CD14-positive monocyte (primary cell): ENCODE measurements around the gene TMEM101. TPM values are rescaled to one million over a fixed set of nuclear protein-coding genes. Genes with fewer than 3 reads are reported as not detected.

Experiments used
- DNase-seq, 3 donors: peaks; one replicate each; pipeline ENCODE4 v3.0.0-alpha.2; 2011 to 2022
- H2AFZ ChIP-seq: 2 replicates; pipeline ENCODE4 v1.6.0; 2012; ENCODE audit warnings: mild to moderate bottlenecking, low read depth, low read length, inconsistent platforms; ENCODE audit not compliant: insufficient read depth, poor library complexity, severe bottlenecking
- H3K27ac ChIP-seq, 2 donors: 1 replicate in 1 of 2; 2 replicates in 1 of 2; pipeline ENCODE4 v1.5.1; 2012 to 2013; ENCODE audit warnings: low read length in 2 of 2, control low read depth in 1 of 2, inconsistent platforms in 1 of 2, low read depth in 1 of 2, mild to moderate bottlenecking in 1 of 2
- H3K27me3 ChIP-seq, 2 donors: one replicate each; pipeline versions ENCODE4 v1.6.0 to v1.6.1; 2011 to 2013; ENCODE audit warnings: low read length in 2 of 2; ENCODE audit not compliant: control insufficient read depth in 2 of 2, insufficient read depth in 2 of 2
- H3K36me3 ChIP-seq, 2 donors: replicated peaks in 1 of 2; 1 replicate in 1 of 2; 2 replicates in 1 of 2; pipeline versions ENCODE4 v1.5.1 to v1.6.1; 2012 to 2013; ENCODE audit warnings: low read length in 2 of 2, control low read depth in 1 of 2, inconsistent platforms in 1 of 2, mild to moderate bottlenecking in 1 of 2; ENCODE audit not compliant: insufficient read depth in 2 of 2, control insufficient read depth in 1 of 2
- H3K4me1 ChIP-seq, 2 donors: 1 replicate in 1 of 2; 2 replicates in 1 of 2; pipeline versions ENCODE4 v1.5.1 to v1.6.1; 2012 to 2013; ENCODE audit warnings: low read length in 2 of 2, control low read depth in 1 of 2, inconsistent platforms in 1 of 2, mild to moderate bottlenecking in 1 of 2, moderate library complexity in 1 of 2; ENCODE audit not compliant: insufficient read depth in 2 of 2, control insufficient read depth in 1 of 2
- H3K4me2 ChIP-seq: replicated peaks from 2 replicates; pipeline ENCODE3; 2012; ENCODE audit warnings: low read length, moderate library complexity, mild to moderate bottlenecking; ENCODE audit not compliant: poor library complexity, severe bottlenecking; ENCODE audit errors: extremely low read depth
- H3K4me3 ChIP-seq, 3 experiments: fragments of 200-600 bp in 1 of 3; sonication (generic) in 1 of 3; replicated peaks in 1 of 3; 1 replicate in 2 of 3; 2 replicates in 1 of 3; pipeline ENCODE4 v1.5.1; 2011 to 2013; ENCODE audit warnings: low read length in 3 of 3, mild to moderate bottlenecking in 3 of 3, control low read depth in 2 of 3, low read depth in 2 of 3, inconsistent platforms in 1 of 3, moderate library complexity in 1 of 3
- H3K79me2 ChIP-seq: 2 replicates; pipeline ENCODE4 v1.6.0; 2012; ENCODE audit warnings: mild to moderate bottlenecking, control low read depth, inconsistent platforms, low read length, moderate library complexity; ENCODE audit not compliant: insufficient read depth
- H3K9ac ChIP-seq: 2 replicates; pipeline ENCODE4 v1.6.0; 2017; ENCODE audit warnings: low read length, mild to moderate bottlenecking; ENCODE audit not compliant: insufficient read depth, poor library complexity, severe bottlenecking
- H3K9me3 ChIP-seq, 2 donors: replicated peaks in 1 of 2; 1 replicate in 1 of 2; 2 replicates in 1 of 2; pipeline versions ENCODE4 v1.5.1 to v1.6.1; 2012 to 2013; ENCODE audit warnings: low read length in 2 of 2, control low read depth in 1 of 2; ENCODE audit not compliant: control insufficient read depth in 1 of 2, insufficient read depth in 1 of 2
- H4K20me1 ChIP-seq: 2 replicates; pipeline ENCODE4 v1.6.0; 2012; ENCODE audit warnings: mild to moderate bottlenecking, low read length, control low read depth, moderate library complexity; ENCODE audit not compliant: insufficient read depth
- H3K27ac Mint-ChIP-seq, 7 donors: one replicate each; pipeline ENCODE4 v1.8.0; 2020; ENCODE audit warnings: mild to moderate bottlenecking in 7 of 7, mixed read lengths in 7 of 7, moderate library complexity in 6 of 7, inconsistent platforms in 2 of 7
- H3K27me3 Mint-ChIP-seq, 3 donors: one replicate each; pipeline ENCODE4 v1.8.0; 2021 to 2022; ENCODE audit warnings: low read depth in 3 of 3, mild to moderate bottlenecking in 3 of 3, mixed read lengths in 3 of 3, moderate library complexity in 3 of 3, inconsistent platforms in 1 of 3
- H3K36me3 Mint-ChIP-seq, 2 donors: one replicate each; pipeline ENCODE4 v1.8.0; 2020; ENCODE audit warnings: mixed read lengths in 2 of 2, inconsistent platforms in 1 of 2, mild to moderate bottlenecking in 1 of 2
- H3K4me1 Mint-ChIP-seq: one replicate; pipeline ENCODE4 v1.8.0; 2020; ENCODE audit warnings: mild to moderate bottlenecking, mixed read lengths
- H3K4me3 Mint-ChIP-seq, 2 donors: one replicate each; pipeline ENCODE4 v1.8.0; 2020; ENCODE audit warnings: mild to moderate bottlenecking in 2 of 2, mixed read lengths in 2 of 2, moderate library complexity in 1 of 2
- H3K9me3 Mint-ChIP-seq, 7 donors: one replicate each; pipeline ENCODE4 v1.8.0; 2020 to 2022; ENCODE audit warnings: mixed read lengths in 7 of 7, mild to moderate bottlenecking in 6 of 7, moderate library complexity in 6 of 7, inconsistent platforms in 2 of 7
- WGBS: methylation state at CpG from one replicate; pipeline ENCODE4 v1.1.5; 2013; ENCODE audit warnings: missing lambda C conversion rate; ENCODE audit not compliant: insufficient coverage; 5-methylcytosine and 5-hydroxymethylcytosine counted together
- intact Hi-C, 2 donors: fragments of 100-400 bp; cut with micrococcal nuclease; formaldehyde crosslinking; loops; one replicate each; pipeline versions ENCODE4 v1.15.0 to v1.15.1; 2023
- polyA plus RNA-seq, 3 donors: library from polyadenylated mRNA; depleted of rRNA in 1 of 3; unstranded in 2 of 3; stranded (reverse) in 1 of 3; fragments of 300-500 nt in 2 of 3; fragments of >200 nt in 1 of 3; fragmentation: Illumina TruSeq in 2 of 3; gene quantifications; 1 replicate in 2 of 3; 2 replicates in 1 of 3; pipeline ENCODE4 v1.2.3, GENCODE V29; 2012 to 2021
- TF ChIP-seq, protein P1 (sequence below): fragments of 200-600 bp; IDR thresholded peaks from one replicate; pipeline ENCODE4 v1.8.0; 2022; ENCODE audit warnings: antibody characterized with exemption, mild to moderate bottlenecking

Gene TMEM101
- polyA plus RNA-seq, 3 donors: 17.3 to 41.4 (median 33.6) TPM

DNA sequence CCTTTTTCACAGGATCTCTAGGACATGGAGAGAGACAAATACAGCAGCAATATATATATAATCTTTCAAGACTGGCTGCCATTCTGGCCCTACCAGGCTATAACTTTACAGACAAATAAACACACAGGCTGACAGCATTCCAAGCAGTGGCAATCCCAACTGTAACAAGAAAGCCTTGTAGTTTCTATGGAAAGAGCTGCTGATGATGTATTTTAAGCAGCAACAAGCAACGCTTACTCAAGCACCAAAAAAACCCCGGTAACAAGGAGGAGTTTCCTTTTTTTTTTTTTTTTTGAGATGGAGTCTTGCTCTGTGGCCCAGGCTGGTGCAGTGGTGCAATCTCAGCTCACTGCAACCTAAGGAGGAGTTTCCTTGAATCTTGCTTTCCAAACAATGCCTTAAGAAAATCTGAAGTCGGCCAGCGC is 28.5 kb upstream of the TMEM101 start:
- peaks cover 53% of the 10 kb centered on the region for H3K79me2 ChIP-seq
- peaks cover 23 to 39% of the 10 kb centered on the region in 2 donors for H3K36me3 Mint-ChIP-seq
- H3K9me3 ChIP-seq: no peaks in the 10 kb centered on the region
- peak overlapping the region; percentile 61 to 84 for H3K27ac ChIP-seq
- peaks cover 2 to 9% (median 4%) of the 10 kb centered on the region in 7 donors for H3K9me3 Mint-ChIP-seq
- peaks cover 29 to 40% of the 10 kb centered on the region in 2 donors for H3K4me1 ChIP-seq
- H3K27me3 ChIP-seq: no peaks in the 10 kb centered on the region
- H3K36me3 ChIP-seq: peaks cover 27 to 35% of the 10 kb centered on the region in 2 donors
- peaks cover 46% of the 10 kb centered on the region for H4K20me1 ChIP-seq
- no CpG with 5 or more reads among the region's 4 CpGs for WGBS
- H3K4me3 ChIP-seq: peak overlapping the region in 1 of 3 experiments; percentile 38
- peaks cover 0 to 2% (median 0%) of the 10 kb centered on the region in 3 donors for H3K27me3 Mint-ChIP-seq
- no peak overlapping the region for H2AFZ ChIP-seq
- H3K4me3 Mint-ChIP-seq: peak overlapping the region in 1 of 2 donors; percentile 80
- intact Hi-C loops: loop anchor here (5.0 kb wide), 2 partner anchors 36 to 101 kb away; partner anchors contain the start of gene PPY (in 1 of the 2)
- peaks cover 37% of the 10 kb centered on the region for H3K4me1 Mint-ChIP-seq
- DNase-seq: peak; percentile 53 to 80 (median 57)
- peak overlapping the region; percentile 53 for H3K4me2 ChIP-seq
- peak overlapping the region; percentile 86 to 96 (median 92) for H3K27ac Mint-ChIP-seq
- TF ChIP-seq, protein P1, sequence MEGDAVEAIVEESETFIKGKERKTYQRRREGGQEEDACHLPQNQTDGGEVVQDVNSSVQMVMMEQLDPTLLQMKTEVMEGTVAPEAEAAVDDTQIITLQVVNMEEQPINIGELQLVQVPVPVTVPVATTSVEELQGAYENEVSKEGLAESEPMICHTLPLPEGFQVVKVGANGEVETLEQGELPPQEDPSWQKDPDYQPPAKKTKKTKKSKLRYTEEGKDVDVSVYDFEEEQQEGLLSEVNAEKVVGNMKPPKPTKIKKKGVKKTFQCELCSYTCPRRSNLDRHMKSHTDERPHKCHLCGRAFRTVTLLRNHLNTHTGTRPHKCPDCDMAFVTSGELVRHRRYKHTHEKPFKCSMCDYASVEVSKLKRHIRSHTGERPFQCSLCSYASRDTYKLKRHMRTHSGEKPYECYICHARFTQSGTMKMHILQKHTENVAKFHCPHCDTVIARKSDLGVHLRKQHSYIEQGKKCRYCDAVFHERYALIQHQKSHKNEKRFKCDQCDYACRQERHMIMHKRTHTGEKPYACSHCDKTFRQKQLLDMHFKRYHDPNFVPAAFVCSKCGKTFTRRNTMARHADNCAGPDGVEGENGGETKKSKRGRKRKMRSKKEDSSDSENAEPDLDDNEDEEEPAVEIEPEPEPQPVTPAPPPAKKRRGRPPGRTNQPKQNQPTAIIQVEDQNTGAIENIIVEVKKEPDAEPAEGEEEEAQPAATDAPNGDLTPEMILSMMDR: no peak
- peak overlapping the region; percentile 49 for H3K9ac ChIP-seq

DNA sequence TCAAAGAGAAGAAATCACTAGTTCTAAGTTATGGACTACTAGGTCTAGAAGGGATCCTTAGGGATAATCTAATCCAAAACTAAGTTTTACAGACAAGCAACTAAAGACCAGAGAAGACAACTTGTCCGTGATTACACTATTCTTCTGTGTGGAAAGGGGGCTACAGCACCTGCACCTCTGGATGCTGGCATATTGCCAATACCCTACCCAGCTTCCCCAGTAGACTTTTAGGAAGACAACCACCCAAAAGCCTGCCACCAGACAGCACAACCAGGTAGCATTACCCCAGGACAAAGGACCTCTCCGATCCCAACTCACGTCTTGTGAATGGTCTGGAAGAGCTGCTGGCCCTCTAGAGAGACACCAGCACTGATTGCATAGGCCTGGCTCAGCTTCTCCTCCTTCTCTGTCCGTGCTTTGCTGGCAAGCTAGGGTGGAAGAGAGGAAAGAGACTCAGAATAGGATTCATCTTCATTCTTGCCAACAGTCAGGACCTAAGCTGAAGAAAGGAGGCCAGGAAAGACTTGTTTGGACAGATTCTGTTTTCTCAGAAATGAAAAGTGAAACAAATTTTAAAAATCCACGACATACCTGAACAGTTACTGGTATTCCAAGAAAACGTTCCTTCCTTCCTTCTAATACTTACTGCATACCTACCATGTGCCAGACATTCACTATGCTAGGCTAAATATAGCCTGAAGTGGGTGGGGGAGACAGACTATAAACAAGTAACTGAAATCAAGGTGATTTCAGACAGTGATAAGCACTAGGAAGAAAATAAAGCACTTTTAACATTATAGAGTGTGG is 25.3 kb upstream of the TMEM101 start:
- WGBS: 100% methylated on average over 1 of the region's 6 CpGs
- peaks cover 0 to 2% (median 0%) of the 10 kb centered on the region in 3 donors for H3K27me3 Mint-ChIP-seq
- Histone ChIP-seq H3K79me2 (peaks cover 31% of the 10 kb centered on the region), H3K9me3 (no peaks in the 10 kb centered on the region), H2AFZ (no peak overlapping the region), H4K20me1 (peaks cover 45% of the 10 kb centered on the region), H3K27ac (peak overlapping the region in 1 of 2 donors; percentile 50), H3K4me2 (no peak overlapping the region), H3K27me3 (no peaks in the 10 kb centered on the region), H3K9ac (no peak overlapping the region), H3K36me3 (peaks cover 40 to 43% of the 10 kb centered on the region in 2 donors), H3K4me1 (peaks cover 29 to 35% of the 10 kb centered on the region in 2 donors), H3K4me3 (no peak overlapping the region)
- H3K4me1 Mint-ChIP-seq: peaks cover 30% of the 10 kb centered on the region
- TF ChIP-seq, protein P1: no peak
- H3K27ac Mint-ChIP-seq: peak overlapping the region in 3 of 7 donors; percentile 9 to 42 (median 21)
- intact Hi-C loops: loop anchor here (2.0 to 5.0 kb wide), 3 partner anchors 33 to 98 kb away; partner anchors contain the start of gene PPY (in 1 of the 2)
- H3K9me3 Mint-ChIP-seq: no peaks in the 10 kb centered on the region
- H3K4me3 Mint-ChIP-seq: no peak overlapping the region
- DNase-seq: no peak
- H3K36me3 Mint-ChIP-seq: peaks cover 38 to 47% of the 10 kb centered on the region in 2 donors
